Measurements from ENCODE around the gene PDCD4.

- TF ChIP-seq CTCF (IDR thresholded peaks at IDR 0.05 in 2 of 3, conservative IDR thresholded peaks at IDR 0.05 in 1 of 3; ENCODE audit: control insufficient read depth in 2 of 3, extremely low read depth in 1 of 3, insufficient read depth in 1 of 3, low read depth in 3 of 3, low read length in 3 of 3) (no peak), REST (IDR thresholded peaks at IDR 0.05; ENCODE audit: low read depth, low read length) (no peak), NFYB (IDR thresholded peaks at IDR 0.05; ENCODE audit: insufficient read depth, low read depth, low read length) (no peak), ZNF274 (IDR thresholded peaks at IDR 0.05; ENCODE audit: insufficient read depth, insufficient read length) (no peak), EZH2 (IDR thresholded peaks at IDR 0.05; ENCODE audit: borderline replicate concordance, control insufficient read depth, low read depth, low read length) (no peak), POLR2A (IDR thresholded peaks at IDR 0.05; ENCODE audit: low read depth, low read length) (no peak)
Observed at GRCh38 chr10:110892602-110893288, 21.0 kb downstream of the PDCD4 start.

Data from GM12878 (cell line).